ENCODE data around the gene RET.
"Not testable (repeated sequence)": the region's sequence is repeated elsewhere in the genome, so short reads cannot be mapped to it uniquely, and the experiment has no call there.

Gene RET

GRCh38 chr10:43093423-43094076, 16.7 kb downstream of the RET start:
- Histone ChIP-seq H3K4me1 (ENCODE audit: control insufficient read depth, low read length) (peaks cover 8% of the 10 kb centered on the region), H3K36me3 (ENCODE audit: control insufficient read depth, low read length) (no peaks in the 10 kb centered on the region), H3K27me3 (ENCODE audit: control insufficient read depth, low read length) (no peaks in the 10 kb centered on the region), H3K79me2 (ENCODE audit: control insufficient read depth, low read length) (no peaks in the 10 kb centered on the region), H4K20me1 (ENCODE audit: control insufficient read depth, insufficient read depth, low read depth, low read length) (no peaks in the 10 kb centered on the region), H3K4me2 (ENCODE audit: low read length) (no peak overlapping the region), H3K9me2 (replicated peaks; ENCODE audit: control insufficient read depth, low read length) (no peaks in the 10 kb centered on the region), H3K9me3 (ENCODE audit: control insufficient read depth, insufficient read depth, low read length) (no peaks in the 10 kb centered on the region), H3K27ac (ENCODE audit: low read depth, low read length) (no peak overlapping the region), H3F3A (ENCODE audit: control insufficient read depth, insufficient read depth) (no peaks in the 10 kb centered on the region), H3K4me3 (ENCODE audit: low read length) (no peak overlapping the region)
- TF ChIP-seq, protein P1, sequence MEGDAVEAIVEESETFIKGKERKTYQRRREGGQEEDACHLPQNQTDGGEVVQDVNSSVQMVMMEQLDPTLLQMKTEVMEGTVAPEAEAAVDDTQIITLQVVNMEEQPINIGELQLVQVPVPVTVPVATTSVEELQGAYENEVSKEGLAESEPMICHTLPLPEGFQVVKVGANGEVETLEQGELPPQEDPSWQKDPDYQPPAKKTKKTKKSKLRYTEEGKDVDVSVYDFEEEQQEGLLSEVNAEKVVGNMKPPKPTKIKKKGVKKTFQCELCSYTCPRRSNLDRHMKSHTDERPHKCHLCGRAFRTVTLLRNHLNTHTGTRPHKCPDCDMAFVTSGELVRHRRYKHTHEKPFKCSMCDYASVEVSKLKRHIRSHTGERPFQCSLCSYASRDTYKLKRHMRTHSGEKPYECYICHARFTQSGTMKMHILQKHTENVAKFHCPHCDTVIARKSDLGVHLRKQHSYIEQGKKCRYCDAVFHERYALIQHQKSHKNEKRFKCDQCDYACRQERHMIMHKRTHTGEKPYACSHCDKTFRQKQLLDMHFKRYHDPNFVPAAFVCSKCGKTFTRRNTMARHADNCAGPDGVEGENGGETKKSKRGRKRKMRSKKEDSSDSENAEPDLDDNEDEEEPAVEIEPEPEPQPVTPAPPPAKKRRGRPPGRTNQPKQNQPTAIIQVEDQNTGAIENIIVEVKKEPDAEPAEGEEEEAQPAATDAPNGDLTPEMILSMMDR (IDR thresholded peaks at IDR 0.05; ENCODE audit: low read depth, low read length, poor library complexity, severe bottlenecking), result no peak
- TF ChIP-seq EZH2phosphoT487 (IDR thresholded peaks at IDR 0.05; ENCODE audit: borderline replicate concordance, low read length), result no peak

- no peaks in the 10 kb centered on the region for H3K36me3 ChIP-seq (ENCODE audit: control insufficient read depth, low read length)
- H3K4me3 ChIP-seq (ENCODE audit: low read length), result no peak overlapping the region
- H3K9me3 ChIP-seq (ENCODE audit: control insufficient read depth, insufficient read depth, low read length), result no peaks in the 10 kb centered on the region
- no peaks in the 10 kb centered on the region for H3F3A ChIP-seq (ENCODE audit: control insufficient read depth, insufficient read depth)
- H3K27me3 ChIP-seq (ENCODE audit: control insufficient read depth, low read length), result no peaks in the 10 kb centered on the region
- no peak overlapping the region for H3K4me2 ChIP-seq (ENCODE audit: low read length)
- no peaks in the 10 kb centered on the region for H4K20me1 ChIP-seq (ENCODE audit: control insufficient read depth, insufficient read depth, low read depth, low read length)
- no peaks in the 10 kb centered on the region for H3K9me2 ChIP-seq (replicated peaks; ENCODE audit: control insufficient read depth, low read length)
- H3K4me1 ChIP-seq (ENCODE audit: control insufficient read depth, low read length), result peaks cover 8% of the 10 kb centered on the region
- TF ChIP-seq EZH2phosphoT487 (IDR thresholded peaks at IDR 0.05; ENCODE audit: borderline replicate concordance, low read length), result no peak
- TF ChIP-seq, protein P1 (IDR thresholded peaks at IDR 0.05; ENCODE audit: low read depth, low read length, poor library complexity, severe bottlenecking), result no peak
- H3K27ac ChIP-seq (ENCODE audit: low read depth, low read length), result no peak overlapping the region
- no peaks in the 10 kb centered on the region for H3K79me2 ChIP-seq (ENCODE audit: control insufficient read depth, low read length)
Observed at GRCh38 chr10:43094085-43094484, 17.2 kb downstream of the RET start.

- H3F3A ChIP-seq (ENCODE audit: control insufficient read depth, insufficient read depth); H3K4me1 ChIP-seq (ENCODE audit: control insufficient read depth, low read length); H3K9me2 ChIP-seq (replicated peaks; ENCODE audit: control insufficient read depth, low read length); H3K36me3 ChIP-seq (ENCODE audit: control insufficient read depth, low read length); H4K20me1 ChIP-seq (ENCODE audit: control insufficient read depth, insufficient read depth, low read depth, low read length); H3K4me3 ChIP-seq (ENCODE audit: low read length); H3K27me3 ChIP-seq (ENCODE audit: control insufficient read depth, low read length); H3K9me3 ChIP-seq (ENCODE audit: control insufficient read depth, insufficient read depth, low read length); H3K27ac ChIP-seq (ENCODE audit: low read depth, low read length); H3K4me2 ChIP-seq (ENCODE audit: low read length); H3K79me2 ChIP-seq (ENCODE audit: control insufficient read depth, low read length): not testable (repeated sequence)
Observed at GRCh38 chr10:43099339-43099738, 22.5 kb downstream of the RET start.

GRCh38 chr10:43099928-43100327, 23.1 kb downstream of the RET start:
- no peaks in the 10 kb centered on the region for H3K27me3 ChIP-seq (ENCODE audit: control insufficient read depth, low read length)
- H3K9me3 ChIP-seq (ENCODE audit: control insufficient read depth, insufficient read depth, low read length), result no peaks in the 10 kb centered on the region
- TF ChIP-seq, protein P1 (IDR thresholded peaks at IDR 0.05; ENCODE audit: low read depth, low read length, poor library complexity, severe bottlenecking), result no peak
- TF ChIP-seq EZH2phosphoT487 (IDR thresholded peaks at IDR 0.05; ENCODE audit: borderline replicate concordance, low read length), result no peak
- no peak overlapping the region for H3K27ac ChIP-seq (ENCODE audit: low read depth, low read length)
- no peak overlapping the region for H3K4me2 ChIP-seq (ENCODE audit: low read length)
- H3K4me1 ChIP-seq (ENCODE audit: control insufficient read depth, low read length), result no peaks in the 10 kb centered on the region
- no peak overlapping the region for H3K4me3 ChIP-seq (ENCODE audit: low read length)
- H3K79me2 ChIP-seq (ENCODE audit: control insufficient read depth, low read length), result no peaks in the 10 kb centered on the region
- no peaks in the 10 kb centered on the region for H4K20me1 ChIP-seq (ENCODE audit: control insufficient read depth, insufficient read depth, low read depth, low read length)
- H3F3A ChIP-seq (ENCODE audit: control insufficient read depth, insufficient read depth), result no peaks in the 10 kb centered on the region
- H3K36me3 ChIP-seq (ENCODE audit: control insufficient read depth, low read length), result no peaks in the 10 kb centered on the region
- H3K9me2 ChIP-seq (replicated peaks; ENCODE audit: control insufficient read depth, low read length), result no peaks in the 10 kb centered on the region

Data from DOHH2 (cell line).